Fibroblast of pulmonary artery (primary cell): Measurements from ENCODE around the gene LIN54.

Experiments
- DNase-seq: peaks from one replicate; pipeline ENCODE4 v3.0.0-alpha.2; 2010; ENCODE audit warnings: low read depth
- H3K4me3 ChIP-seq: replicated peaks from 2 replicates; pipeline ENCODE4 v1.5.1; 2011; ENCODE audit warnings: low read depth, mild to moderate bottlenecking, control low read depth, low read length, moderate library complexity
- TF ChIP-seq, protein P1 (sequence below): IDR thresholded peaks from 2 replicates; pipeline ENCODE4 v1.5.1; 2011; ENCODE audit warnings: mild to moderate bottlenecking, control low read depth, low read length, inconsistent platforms; ENCODE audit errors: missing control alignments

LIN54 gene

DNA sequence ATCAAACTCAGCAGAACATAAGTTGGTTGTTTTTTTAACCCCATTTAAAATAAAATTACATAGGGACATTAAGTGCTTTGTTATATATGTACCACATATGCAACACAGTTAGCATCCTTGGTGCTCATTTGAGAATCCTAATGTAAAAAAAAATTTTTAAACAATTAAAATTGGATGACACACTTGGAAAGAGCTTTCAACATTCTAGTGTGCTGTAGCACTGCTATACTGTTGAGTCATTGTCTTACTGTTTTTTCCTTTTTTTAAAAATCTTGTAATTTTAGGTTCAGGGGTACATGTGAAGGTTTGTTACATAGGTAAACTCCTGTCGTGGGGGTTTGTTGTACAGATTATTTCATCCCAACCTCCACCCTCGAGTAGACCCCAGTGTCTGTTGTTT lies 97.3 kb downstream of the LIN54 start:
- TF ChIP-seq, protein P1, sequence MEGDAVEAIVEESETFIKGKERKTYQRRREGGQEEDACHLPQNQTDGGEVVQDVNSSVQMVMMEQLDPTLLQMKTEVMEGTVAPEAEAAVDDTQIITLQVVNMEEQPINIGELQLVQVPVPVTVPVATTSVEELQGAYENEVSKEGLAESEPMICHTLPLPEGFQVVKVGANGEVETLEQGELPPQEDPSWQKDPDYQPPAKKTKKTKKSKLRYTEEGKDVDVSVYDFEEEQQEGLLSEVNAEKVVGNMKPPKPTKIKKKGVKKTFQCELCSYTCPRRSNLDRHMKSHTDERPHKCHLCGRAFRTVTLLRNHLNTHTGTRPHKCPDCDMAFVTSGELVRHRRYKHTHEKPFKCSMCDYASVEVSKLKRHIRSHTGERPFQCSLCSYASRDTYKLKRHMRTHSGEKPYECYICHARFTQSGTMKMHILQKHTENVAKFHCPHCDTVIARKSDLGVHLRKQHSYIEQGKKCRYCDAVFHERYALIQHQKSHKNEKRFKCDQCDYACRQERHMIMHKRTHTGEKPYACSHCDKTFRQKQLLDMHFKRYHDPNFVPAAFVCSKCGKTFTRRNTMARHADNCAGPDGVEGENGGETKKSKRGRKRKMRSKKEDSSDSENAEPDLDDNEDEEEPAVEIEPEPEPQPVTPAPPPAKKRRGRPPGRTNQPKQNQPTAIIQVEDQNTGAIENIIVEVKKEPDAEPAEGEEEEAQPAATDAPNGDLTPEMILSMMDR = no peak
- no peak for DNase-seq
- no peak overlapping the region for H3K4me3 ChIP-seq

DNA sequence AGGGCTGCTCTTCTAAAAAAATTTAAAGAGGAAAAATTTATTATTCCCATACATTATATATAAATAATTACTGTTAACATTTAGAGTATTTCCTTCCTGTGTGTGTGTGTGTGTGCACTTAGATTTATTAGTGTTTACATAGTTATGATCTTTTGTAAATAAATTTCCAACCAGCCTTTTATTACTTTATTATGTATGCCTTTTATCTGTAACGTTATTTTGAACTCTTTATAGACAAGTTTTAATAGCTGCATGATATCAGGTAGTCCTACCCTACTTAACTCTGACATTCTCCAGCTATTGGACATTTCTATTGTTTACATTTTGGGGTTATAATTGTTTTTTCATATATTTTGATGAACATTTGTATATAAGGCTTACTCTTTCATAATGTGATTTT lies 101.3 kb downstream of the LIN54 start:
- H3K4me3 ChIP-seq = no peak overlapping the region
- TF ChIP-seq, protein P1 = no peak
- no peak for DNase-seq

DNA sequence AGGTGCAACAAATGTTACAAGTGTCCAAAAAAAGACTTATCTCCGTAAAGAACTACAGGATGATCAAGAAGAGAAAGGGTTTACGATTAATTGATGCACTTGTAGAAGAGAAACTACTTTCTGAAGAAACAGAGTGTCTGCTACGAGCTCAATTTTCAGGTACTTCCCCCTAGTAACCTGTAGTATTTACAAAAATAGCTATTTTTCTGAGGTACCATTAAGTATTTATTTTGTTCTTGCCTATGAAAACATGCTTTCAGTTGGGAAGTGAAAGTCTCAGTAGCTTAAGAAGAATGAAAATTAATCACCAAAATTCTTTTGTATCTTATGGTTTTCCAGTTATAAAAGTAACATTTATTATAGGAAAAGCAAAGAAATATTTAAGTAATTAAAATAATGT lies 104.2 kb downstream of the LIN54 start:
- DNase-seq = no peak
- H3K4me3 ChIP-seq = no peak overlapping the region
- TF ChIP-seq, protein P1 = no peak

DNA sequence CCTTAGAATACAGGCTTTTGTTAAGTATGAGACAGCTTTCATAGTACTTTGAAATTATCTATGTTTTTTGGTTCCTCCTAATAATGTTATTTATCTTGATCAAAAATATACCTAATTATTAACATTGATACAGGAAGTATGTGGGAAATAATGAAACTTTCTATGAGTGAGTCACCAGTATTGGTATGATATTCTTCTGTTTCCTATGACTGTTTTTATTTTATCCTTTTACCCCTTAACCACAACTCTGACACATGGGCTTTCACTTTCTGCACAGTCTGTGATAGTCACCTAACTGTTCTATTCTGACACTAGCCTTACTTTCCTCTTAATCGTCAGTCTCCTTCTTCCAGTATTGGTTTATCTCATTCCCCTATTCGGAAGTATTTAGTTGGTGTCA lies 105.4 kb downstream of the LIN54 start:
- H3K4me3 ChIP-seq = no peak overlapping the region
- TF ChIP-seq, protein P1 = no peak
- DNase-seq = peak; percentile 33

DNA sequence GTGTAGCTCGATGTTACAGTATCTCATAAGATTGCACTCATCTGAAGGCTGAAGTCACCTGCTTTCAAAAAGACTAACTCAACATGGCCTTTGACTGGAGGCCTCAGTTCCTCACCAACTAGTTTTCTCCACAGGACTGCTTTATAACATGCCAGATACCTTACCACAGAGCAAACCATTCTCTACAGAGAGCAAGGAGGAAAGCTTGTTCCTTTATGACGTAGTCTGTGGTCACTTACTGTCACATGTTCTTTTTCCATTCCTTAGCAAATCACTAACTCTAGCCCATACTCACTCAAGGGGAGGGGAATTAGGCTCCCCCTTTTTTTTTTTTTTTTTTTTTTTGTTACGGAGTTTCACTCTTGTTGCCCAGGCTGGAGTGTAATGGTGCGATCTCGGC lies 106.9 kb downstream of the LIN54 start:
- DNase-seq = no peak
- H3K4me3 ChIP-seq = no peak overlapping the region
- TF ChIP-seq, protein P1 = no peak

DNA sequence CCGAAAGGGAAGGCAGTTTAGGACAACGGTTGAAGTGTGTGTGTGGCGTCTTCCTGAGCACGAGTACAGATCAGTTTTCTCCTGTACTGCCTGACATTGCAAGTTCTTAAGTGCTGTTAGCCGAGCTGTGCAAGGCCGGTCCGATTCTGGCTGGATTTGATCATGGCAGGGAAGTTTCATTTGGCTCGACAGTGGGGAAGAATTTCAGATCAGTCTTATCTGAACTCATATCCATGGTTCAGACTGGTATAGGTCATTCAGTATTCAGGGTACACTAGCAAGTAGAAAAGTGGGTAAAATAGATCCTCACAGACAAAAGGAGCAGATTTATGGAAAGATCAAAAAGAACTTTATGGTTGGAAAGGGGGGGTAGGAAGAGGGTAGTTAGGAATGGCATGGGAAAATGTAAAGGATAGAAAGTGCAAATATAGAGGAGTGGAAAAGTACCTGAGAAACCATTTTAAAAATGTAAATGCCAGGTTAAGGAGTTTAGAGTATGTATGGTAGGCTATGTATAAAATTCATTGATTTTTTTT lies 109.4 kb downstream of the LIN54 start:
- H3K4me3 ChIP-seq = peak overlapping the region; percentile 83
- TF ChIP-seq, protein P1 = no peak
- no peak for DNase-seq

DNA sequence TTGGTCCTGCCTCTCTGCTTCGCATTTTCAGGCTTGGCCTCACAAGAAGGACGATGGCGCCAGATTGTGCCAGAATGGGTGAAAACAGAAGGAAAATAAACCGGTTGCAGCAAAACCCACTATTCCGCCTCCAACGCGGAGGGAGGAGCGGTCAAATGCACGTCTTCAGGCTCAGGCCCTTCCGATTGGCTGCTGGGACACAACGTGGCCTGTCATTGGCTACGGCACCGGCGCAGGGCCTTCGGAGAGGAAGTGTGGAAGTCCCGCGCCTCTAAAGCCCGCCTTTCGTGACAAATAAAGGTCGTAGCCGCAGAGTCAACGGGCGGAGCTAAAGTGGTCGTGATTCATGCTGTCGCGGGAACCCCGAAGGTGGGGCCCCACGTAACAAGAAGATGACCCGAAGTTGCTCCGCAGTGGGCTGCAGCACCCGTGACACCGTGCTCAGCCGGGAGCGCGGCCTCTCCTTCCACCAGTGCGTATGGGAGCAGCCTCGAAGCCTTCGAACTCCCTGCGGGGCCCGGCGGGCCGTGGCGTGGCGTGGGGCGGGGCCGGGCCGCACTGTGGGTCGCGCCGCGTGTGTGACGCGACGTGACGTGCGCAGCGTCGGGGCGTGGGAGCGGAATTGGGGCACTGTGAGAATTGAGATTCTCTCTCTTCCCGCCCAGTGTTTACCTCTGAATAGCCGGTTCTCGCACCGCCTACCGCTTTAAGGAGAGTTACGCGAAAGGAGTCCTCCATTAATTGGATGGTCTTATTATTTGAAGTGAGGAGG lies 110.0 kb downstream of the LIN54 start, which contains the start of gene THAP9:
TSS of gene THAP9 (plus strand) at position 325 of the 772 bp plus-strand sequence. CDS start at position 393, 68 bp downstream.
- H3K4me3 ChIP-seq = peak within 1 kb of the TSS; percentile 83
- TF ChIP-seq, protein P1 = no peak
- DNase-seq = peak; percentile 100
